Karpas-422 (cell line): Measurements from ENCODE around the gene KRTAP4-11. TPM values are rescaled to one million over a fixed set of nuclear protein-coding genes. Genes with fewer than 3 reads are reported as not detected.
"Not testable (repeated sequence)": the region's sequence is repeated elsewhere in the genome, so short reads cannot be mapped to it uniquely, and the experiment has no call there.

ENCODE experiments used
- DNase-seq: peaks from one replicate; pipeline ENCODE4 v3.0.0-alpha.2; 2015
- H2AFZ ChIP-seq: fragments of 200-600 bp; sonication (generic); 2 replicates; pipeline ENCODE4 v1.6.1; 2014; ENCODE audit warnings: antibody characterized with exemption, low read length, mixed read lengths
- H3K27ac ChIP-seq: fragments of 200-600 bp; sonication (generic); 2 replicates; pipeline ENCODE4 v1.5.1; 2014; ENCODE audit warnings: mild to moderate bottlenecking, low read length, moderate library complexity
- H3K27me3 ChIP-seq: fragments of 200-600 bp; sonication (generic); 2 replicates; pipeline ENCODE4 v1.6.1; 2014; ENCODE audit warnings: low read length, mixed read lengths
- H3K36me3 ChIP-seq: fragments of 200-600 bp; sonication (generic); 2 replicates; pipeline ENCODE4 v1.6.1; 2014; ENCODE audit warnings: low read length, mixed read lengths; ENCODE audit not compliant: insufficient read depth
- H3K4me1 ChIP-seq: fragments of 200-600 bp; sonication (generic); 2 replicates; pipeline ENCODE4 v1.6.1; 2014; ENCODE audit warnings: mild to moderate bottlenecking, low read length, mixed read lengths
- H3K4me2 ChIP-seq: fragments of 200-600 bp; sonication (generic); 2 replicates; pipeline ENCODE4 v1.6.1; 2014; ENCODE audit warnings: low read length, low read depth, mild to moderate bottlenecking; ENCODE audit not compliant: poor library complexity, severe bottlenecking
- H3K4me3 ChIP-seq: fragments of 200-600 bp; sonication (generic); 2 replicates; pipeline ENCODE4 v1.5.1; 2014; ENCODE audit warnings: mild to moderate bottlenecking, antibody characterized with exemption, low read length, mixed read lengths
- H3K79me2 ChIP-seq: fragments of 200-600 bp; sonication (generic); 2 replicates; pipeline ENCODE4 v1.6.1; 2014; ENCODE audit warnings: mild to moderate bottlenecking, low read length, mixed read lengths
- H3K9ac ChIP-seq: fragments of 200-600 bp; sonication (generic); 2 replicates; pipeline ENCODE4 v1.6.0; 2014; ENCODE audit warnings: low read length
- H3K9me2 ChIP-seq: fragments of 200-600 bp; sonication (generic), shearing (Covaris generic); replicated peaks from 2 replicates; pipeline ENCODE4 v1.6.0; 2014; ENCODE audit warnings: mild to moderate bottlenecking, low read length, moderate library complexity; ENCODE audit not compliant: insufficient read depth
- H3K9me3 ChIP-seq: fragments of 300-700, 200-600 bp; sonication (generic); 2 replicates; pipeline ENCODE4 v1.6.1; 2014; ENCODE audit warnings: low read length, mixed read lengths
- H4K20me1 ChIP-seq: fragments of 200-600 bp; sonication (generic); 2 replicates; pipeline ENCODE4 v1.6.1; 2014; ENCODE audit warnings: mild to moderate bottlenecking, antibody characterized with exemption, low read length, low read depth; ENCODE audit not compliant: insufficient read depth
- total RNA-seq: library from RNA; depleted of rRNA; stranded (reverse); fragments of >200 nt; shearing (Covaris generic); gene quantifications from 2 replicates; pipeline ENCODE4 v1.2.3, GENCODE V29; 2014; ENCODE audit warnings: low replicate concordance; rRNA removed

Gene KRTAP4-11
- not detected in 2 replicates for total RNA-seq

DNA sequence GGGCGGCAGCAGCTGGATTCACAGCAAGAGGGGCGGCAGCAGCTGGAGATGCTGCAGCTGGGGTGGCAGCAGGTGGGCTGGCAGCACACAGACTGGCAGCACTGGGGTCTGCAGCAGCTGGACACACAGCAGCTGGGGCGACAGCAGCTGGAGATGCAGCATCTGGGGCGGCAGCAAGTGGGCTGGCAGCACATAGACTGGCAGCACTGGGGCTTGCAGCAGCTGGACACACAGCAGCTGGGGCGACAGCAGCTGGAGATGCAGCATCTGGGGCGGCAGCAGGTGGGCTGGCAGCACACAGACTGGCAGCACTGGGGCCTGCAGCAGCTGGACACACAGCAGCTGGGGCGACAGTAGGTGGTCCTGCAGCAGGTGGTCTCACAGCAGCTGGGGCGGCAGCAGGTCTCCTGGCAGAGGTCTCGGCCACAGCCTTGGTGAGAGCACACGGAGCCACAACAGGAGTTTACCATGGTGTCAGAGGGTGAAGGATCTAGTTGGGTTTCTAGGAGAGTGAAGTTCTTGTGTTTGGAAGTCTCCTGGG lies at the start of gene KRTAP4-11:
TSS of gene KRTAP4-11 (minus strand) at position 528 of the 541 bp plus-strand sequence. CDS start at position 470, 58 bp downstream.
- H3K36me3 ChIP-seq, H3K27ac ChIP-seq, H3K9me2 ChIP-seq, H3K4me3 ChIP-seq, DNase-seq, H3K9me3 ChIP-seq, H3K4me1 ChIP-seq, H4K20me1 ChIP-seq, H3K79me2 ChIP-seq, H2AFZ ChIP-seq, H3K9ac ChIP-seq, H3K27me3 ChIP-seq, H3K4me2 ChIP-seq: not testable (repeated sequence)

DNA sequence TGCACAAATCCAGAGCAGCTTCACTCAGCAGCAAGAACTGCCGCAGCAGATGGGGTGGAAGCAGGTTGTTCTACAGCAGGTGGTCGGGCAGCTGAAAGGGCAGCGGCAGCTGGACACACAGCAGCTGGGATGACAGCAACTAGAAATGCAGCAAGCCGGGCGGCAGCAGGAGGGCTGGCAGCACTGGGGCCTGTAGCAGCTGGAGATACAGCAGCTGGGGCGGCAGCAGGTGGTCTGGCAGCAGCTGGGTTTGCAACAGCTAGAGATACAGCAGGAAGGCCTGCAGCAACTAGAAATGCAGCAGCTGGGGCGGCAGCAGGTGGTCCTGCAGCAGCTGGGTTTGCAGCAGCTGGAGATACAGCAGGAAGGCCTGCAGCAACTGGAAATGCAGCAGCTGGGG lies 49.4 kb upstream of the KRTAP4-11 start:
- DNase-seq: no peak
- no peaks in the 10 kb centered on the region for H3K36me3 ChIP-seq
- no peak overlapping the region for H2AFZ ChIP-seq

DNA sequence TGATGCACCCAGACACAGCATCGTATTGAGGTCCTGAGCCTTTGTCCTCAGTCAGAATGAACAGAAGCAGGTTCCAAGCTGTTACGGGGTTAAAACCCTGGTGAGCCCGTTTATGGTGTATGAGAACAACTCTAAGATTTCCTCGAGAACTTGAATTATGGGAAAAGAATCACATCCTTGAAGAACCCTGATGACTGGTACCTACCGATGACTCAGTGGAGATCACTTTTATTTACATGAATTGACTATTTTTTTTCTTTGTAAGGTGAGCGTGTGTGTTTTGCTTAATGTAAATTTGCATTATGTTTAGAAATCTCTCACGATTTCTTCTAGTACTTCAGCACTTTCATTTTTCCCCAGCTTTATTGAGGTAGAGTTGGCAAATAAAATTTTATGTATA lies 45.7 kb upstream of the KRTAP4-11 start:
- H3K4me2 ChIP-seq: no peak overlapping the region
- H4K20me1 ChIP-seq: no peaks in the 10 kb centered on the region
- H3K4me3 ChIP-seq: no peak overlapping the region
- no peaks in the 10 kb centered on the region for H3K36me3 ChIP-seq
- no peak overlapping the region for H2AFZ ChIP-seq
- no peaks in the 10 kb centered on the region for H3K9me2 ChIP-seq
- no peaks in the 10 kb centered on the region for H3K4me1 ChIP-seq
- no peak for DNase-seq
- no peaks in the 10 kb centered on the region for H3K27me3 ChIP-seq
- no peak overlapping the region for H3K27ac ChIP-seq
- no peaks in the 10 kb centered on the region for H3K9me3 ChIP-seq
- H3K9ac ChIP-seq: no peak overlapping the region
- H3K79me2 ChIP-seq: no peaks in the 10 kb centered on the region

More for the DNA sequence above, 49.4 kb upstream of the KRTAP4-11 start:
- Histone ChIP-seq H3K4me1 (no peaks in the 10 kb centered on the region), H4K20me1 (no peaks in the 10 kb centered on the region), H3K9me3 (no peaks in the 10 kb centered on the region), H3K9ac (no peak overlapping the region), H3K79me2 (no peaks in the 10 kb centered on the region), H3K4me2 (no peak overlapping the region), H3K4me3 (no peak overlapping the region), H3K27me3 (no peaks in the 10 kb centered on the region), H3K9me2 (no peaks in the 10 kb centered on the region), H3K27ac (no peak overlapping the region)

DNA sequence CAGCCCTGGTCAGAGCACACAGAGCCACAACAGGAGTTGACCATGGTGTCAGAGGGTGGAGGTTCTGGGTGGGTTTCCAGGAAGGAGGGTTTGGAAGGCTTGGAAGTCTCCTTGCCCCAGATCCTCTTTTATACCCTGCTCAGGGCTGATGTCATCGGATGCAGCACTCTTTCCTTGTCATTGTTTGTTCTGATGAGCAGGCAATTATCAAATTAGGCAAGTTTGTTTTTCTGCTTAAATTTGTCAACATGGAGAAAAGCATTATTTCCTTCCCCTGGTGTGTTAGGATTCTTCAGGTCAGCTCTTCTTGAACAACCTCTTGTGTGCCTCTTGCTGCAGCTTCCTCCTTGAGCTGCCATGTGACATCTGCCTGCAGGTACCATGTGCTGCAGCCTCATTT lies 42.5 kb upstream of the KRTAP4-11 start, which contains the start of gene KRTAP4-4:
TSS of gene KRTAP4-4 (minus strand) at position 101 of the 400 bp plus-strand sequence. CDS start at position 44, 57 bp downstream.
- no peak within 1 kb of the TSS for H2AFZ ChIP-seq
- no peaks in the 10 kb centered on the region for H4K20me1 ChIP-seq

DNA sequence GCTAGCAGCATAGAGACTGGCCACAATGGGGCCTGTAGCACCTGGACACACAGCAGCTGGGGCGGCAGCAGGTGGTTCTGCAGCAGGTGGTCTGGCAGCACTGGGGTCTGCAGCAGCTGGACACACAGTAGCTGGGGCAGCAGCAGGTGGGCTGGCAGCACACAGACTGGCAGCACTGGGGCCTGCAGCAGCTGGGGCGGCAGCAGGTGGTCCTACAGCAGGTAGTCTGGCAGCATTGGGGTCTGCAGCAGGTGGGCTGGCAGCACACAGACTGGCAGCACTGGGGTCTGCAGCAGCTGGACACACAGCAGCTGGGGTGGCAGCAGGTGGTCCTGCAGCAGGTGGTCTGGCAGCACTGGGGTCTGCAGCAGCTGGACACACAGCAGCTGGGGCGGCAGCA lies 42.0 kb upstream of the KRTAP4-11 start:
- H3K27ac ChIP-seq, H3K36me3 ChIP-seq, H2AFZ ChIP-seq, H3K4me3 ChIP-seq, H3K4me2 ChIP-seq, H3K4me1 ChIP-seq, H4K20me1 ChIP-seq, DNase-seq, H3K9me3 ChIP-seq, H3K9me2 ChIP-seq, H3K27me3 ChIP-seq, H3K79me2 ChIP-seq, H3K9ac ChIP-seq: not testable (repeated sequence)

More for the DNA sequence above, 42.5 kb upstream of the KRTAP4-11 start, which contains the start of gene KRTAP4-4:
- Histone ChIP-seq H3K4me2 (no peak within 1 kb of the TSS), H3K36me3 (no peaks in the 10 kb centered on the region), H3K4me3 (no peak within 1 kb of the TSS), H3K4me1 (no peaks in the 10 kb centered on the region), H3K27me3 (no peaks in the 10 kb centered on the region), H3K9me3 (no peaks in the 10 kb centered on the region), H3K9me2 (no peaks in the 10 kb centered on the region), H3K79me2 (no peaks in the 10 kb centered on the region), H3K9ac (no peak within 1 kb of the TSS), H3K27ac (no peak within 1 kb of the TSS)
- DNase-seq: no peak

DNA sequence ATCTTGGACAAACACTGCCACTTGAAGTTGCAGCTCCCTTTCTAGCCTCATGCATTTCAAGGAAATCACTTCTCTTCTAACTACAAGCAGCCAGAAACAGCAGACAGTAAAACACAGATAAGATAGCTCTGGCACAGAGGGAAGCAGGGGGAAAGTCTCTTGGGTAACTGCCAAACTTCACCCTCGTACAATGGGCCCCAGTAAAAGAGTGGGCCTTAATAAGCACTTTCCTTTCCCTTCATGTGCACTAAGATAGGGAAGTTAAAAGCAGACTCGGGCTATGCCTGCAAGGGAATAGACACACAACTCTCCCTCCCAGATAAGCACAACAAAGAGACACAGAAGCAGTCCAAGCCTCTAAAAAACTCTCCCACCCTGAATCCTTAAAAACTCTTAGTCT lies 35.7 kb upstream of the KRTAP4-11 start:
- Histone ChIP-seq H2AFZ (no peak overlapping the region), H3K79me2 (no peaks in the 10 kb centered on the region), H3K27ac (no peak overlapping the region), H3K36me3 (no peaks in the 10 kb centered on the region), H3K4me3 (no peak overlapping the region), H3K4me2 (no peak overlapping the region), H3K9me2 (no peaks in the 10 kb centered on the region), H3K9me3 (no peaks in the 10 kb centered on the region), H3K9ac (no peak overlapping the region), H4K20me1 (no peaks in the 10 kb centered on the region), H3K4me1 (no peaks in the 10 kb centered on the region), H3K27me3 (no peaks in the 10 kb centered on the region)
- DNase-seq: no peak

DNA sequence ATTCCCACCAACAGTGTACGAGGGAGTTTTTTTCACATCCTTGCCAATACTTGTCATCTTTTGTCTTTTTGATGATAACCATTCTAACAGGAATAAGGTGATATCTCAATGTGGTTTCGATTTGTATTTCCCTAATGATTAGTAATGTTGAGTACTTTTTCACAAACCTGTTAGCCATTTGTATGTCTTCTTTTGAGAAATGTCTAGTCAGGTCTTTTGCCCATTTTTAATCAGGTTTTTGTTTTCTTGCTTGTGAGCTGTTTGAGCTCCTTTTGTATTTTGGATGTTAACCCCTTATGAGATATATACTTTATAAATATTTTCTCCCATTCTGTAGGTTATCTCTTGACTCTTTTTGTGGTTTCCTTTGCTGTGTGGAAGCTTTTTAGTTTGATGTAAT lies 33.4 kb upstream of the KRTAP4-11 start:
- Histone ChIP-seq H3K4me2 (no peak overlapping the region), H3K9ac (no peak overlapping the region), H3K79me2 (no peaks in the 10 kb centered on the region), H3K9me3 (no peaks in the 10 kb centered on the region), H3K4me1 (no peaks in the 10 kb centered on the region), H3K4me3 (no peak overlapping the region), H2AFZ (no peak overlapping the region), H3K27me3 (no peaks in the 10 kb centered on the region), H3K36me3 (no peaks in the 10 kb centered on the region), H3K27ac (no peak overlapping the region), H4K20me1 (no peaks in the 10 kb centered on the region), H3K9me2 (no peaks in the 10 kb centered on the region)
- DNase-seq: no peak

DNA sequence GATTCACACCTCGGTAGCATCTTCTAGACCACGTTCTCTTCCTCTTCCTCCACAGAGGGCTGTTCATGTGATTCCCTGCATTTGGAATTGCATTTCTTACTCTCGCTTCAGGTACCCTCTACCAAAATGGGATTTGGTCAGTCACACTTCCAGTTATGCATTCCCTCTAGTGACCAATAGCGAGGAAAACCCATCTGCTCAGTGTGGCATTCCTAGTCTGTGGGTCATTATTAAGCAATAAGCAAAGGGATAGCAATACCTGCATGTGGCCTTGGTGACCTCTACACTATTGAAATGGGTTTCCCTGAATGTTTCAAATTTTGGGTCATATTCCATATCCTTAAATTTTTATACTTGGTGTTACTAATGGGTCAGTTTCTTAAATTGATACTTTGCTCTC lies 31.9 kb upstream of the KRTAP4-11 start:
- H3K9me2 ChIP-seq: no peaks in the 10 kb centered on the region
- no peaks in the 10 kb centered on the region for H3K79me2 ChIP-seq
- H3K4me3 ChIP-seq: no peak overlapping the region
- no peaks in the 10 kb centered on the region for H4K20me1 ChIP-seq
- no peak overlapping the region for H3K9ac ChIP-seq
- no peak overlapping the region for H3K27ac ChIP-seq
- no peaks in the 10 kb centered on the region for H3K9me3 ChIP-seq
- H3K36me3 ChIP-seq: no peaks in the 10 kb centered on the region
- H3K4me2 ChIP-seq: no peak overlapping the region
- no peak for DNase-seq
- no peaks in the 10 kb centered on the region for H3K27me3 ChIP-seq
- no peaks in the 10 kb centered on the region for H3K4me1 ChIP-seq
- no peak overlapping the region for H2AFZ ChIP-seq

DNA sequence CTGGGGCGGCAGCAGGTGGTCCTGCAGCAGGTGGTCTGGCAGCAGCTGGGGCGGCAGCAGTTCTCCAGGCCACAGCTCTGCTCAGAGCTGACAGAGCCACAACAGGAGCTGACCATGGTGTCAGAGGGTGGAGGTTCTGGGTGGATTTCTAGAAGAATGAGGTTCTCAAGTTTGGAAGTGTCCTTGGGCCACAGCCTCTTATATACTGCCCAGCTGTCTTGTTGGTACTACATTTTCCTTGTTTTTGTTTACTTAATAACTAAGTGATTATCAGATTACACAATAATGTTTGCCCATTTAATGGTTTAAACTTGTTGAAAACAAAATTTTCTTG lies 31.4 kb upstream of the KRTAP4-11 start, which contains the start of gene KRTAP4-5:
TSS of gene KRTAP4-5 (minus strand) at position 174 of the 334 bp plus-strand sequence. CDS start at position 116, 58 bp downstream.
- Histone ChIP-seq H3K27ac (no peak within 1 kb of the TSS), H4K20me1 (no peaks in the 10 kb centered on the region), H3K36me3 (no peaks in the 10 kb centered on the region), H3K4me3 (no peak within 1 kb of the TSS), H3K9me2 (no peaks in the 10 kb centered on the region), H3K4me2 (no peak within 1 kb of the TSS), H2AFZ (no peak within 1 kb of the TSS), H3K27me3 (no peaks in the 10 kb centered on the region), H3K79me2 (no peaks in the 10 kb centered on the region), H3K9ac (no peak within 1 kb of the TSS), H3K9me3 (no peaks in the 10 kb centered on the region), H3K4me1 (no peaks in the 10 kb centered on the region)
- DNase-seq: no peak
